DMS53 treated with DMSO at 0.1 percent for 48 hours (cell line): ENCODE data around the gene KDM2B.
A peak's percentile ranks its signal among the peaks of the same experiment; 100 is the strongest.
"Not testable (repeated sequence)": the region's sequence is repeated elsewhere in the genome, so short reads cannot be mapped to it uniquely, and the experiment has no call there.

ENCODE experiments used
- DNase-seq: peaks from one replicate; lab custom pipeline; 2025; ENCODE audit not compliant: unreplicated experiment; lab: John Stamatoyannopoulos, UW

The KDM2B gene

DNA sequence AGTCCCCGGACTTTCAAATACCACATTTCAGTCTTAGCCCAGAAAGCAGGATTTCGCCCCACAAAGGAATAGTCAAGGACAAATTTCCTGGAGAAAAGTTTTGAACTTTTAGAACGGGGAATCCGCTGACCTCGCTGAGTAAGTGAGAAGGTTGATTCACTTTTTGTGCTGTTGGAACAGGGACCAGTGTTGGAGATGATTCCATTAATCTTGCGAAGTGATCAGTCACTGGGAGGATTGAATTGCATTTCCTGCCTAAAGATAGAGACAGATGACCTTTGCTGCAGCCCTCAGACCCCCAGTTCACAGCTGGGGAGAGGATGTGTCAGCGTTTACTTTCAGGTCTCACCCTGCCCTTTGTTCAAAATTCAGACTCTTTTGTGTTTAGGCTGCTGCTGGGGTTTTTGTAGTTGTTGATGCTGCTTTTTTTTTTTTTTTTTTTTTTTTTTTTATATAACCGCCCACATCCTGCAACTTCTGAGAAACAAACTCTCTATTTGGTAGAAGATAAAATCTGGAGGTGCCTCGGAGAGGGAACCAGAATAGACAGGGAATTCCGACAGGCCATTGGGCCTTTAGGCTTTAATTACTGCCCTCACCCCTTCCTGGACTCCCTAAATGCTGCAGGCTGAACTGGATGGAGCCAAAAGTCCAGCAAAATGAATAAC, 9.8 kb upstream of the KDM2B start:
- DNase-seq = no peak

DNA sequence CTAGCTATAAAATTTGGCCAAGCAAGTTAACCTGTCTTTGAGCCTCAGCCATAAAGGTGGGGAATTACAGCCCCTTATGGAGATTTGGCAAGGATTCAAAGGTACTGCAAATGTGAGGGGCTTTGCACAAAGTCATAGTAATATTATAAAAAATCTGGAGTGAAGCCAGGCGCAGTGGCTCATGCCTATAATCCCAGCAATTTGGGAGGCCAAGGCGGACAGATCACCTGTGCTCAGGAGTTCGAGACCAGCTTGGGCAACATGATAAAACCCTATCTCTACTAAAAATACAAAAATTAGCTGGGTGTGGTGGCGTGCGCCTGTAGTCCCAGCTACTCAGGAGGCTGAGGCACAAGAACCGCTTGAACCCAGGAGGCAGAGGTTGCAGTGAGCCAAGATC, 4.1 kb upstream of the KDM2B start:
- not testable (repeated sequence) for DNase-seq

DNA sequence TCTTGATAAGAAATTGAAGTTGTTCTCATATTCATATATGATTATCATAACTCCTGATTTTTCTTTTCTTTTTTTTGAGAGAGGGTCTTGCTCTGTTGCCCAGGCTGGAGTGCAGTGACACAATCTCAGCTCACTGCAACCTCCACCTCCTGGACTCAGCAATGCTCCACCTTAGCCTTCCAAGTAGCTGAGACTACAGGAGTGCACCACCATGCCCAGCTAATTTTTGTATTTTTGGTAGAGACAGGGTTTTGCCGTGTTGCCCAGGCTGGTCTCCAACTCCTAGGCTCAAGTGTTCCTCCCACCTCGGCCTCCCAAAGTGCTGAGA, 2.5 kb upstream of the KDM2B start:
- DNase-seq = not testable (repeated sequence)

DNA sequence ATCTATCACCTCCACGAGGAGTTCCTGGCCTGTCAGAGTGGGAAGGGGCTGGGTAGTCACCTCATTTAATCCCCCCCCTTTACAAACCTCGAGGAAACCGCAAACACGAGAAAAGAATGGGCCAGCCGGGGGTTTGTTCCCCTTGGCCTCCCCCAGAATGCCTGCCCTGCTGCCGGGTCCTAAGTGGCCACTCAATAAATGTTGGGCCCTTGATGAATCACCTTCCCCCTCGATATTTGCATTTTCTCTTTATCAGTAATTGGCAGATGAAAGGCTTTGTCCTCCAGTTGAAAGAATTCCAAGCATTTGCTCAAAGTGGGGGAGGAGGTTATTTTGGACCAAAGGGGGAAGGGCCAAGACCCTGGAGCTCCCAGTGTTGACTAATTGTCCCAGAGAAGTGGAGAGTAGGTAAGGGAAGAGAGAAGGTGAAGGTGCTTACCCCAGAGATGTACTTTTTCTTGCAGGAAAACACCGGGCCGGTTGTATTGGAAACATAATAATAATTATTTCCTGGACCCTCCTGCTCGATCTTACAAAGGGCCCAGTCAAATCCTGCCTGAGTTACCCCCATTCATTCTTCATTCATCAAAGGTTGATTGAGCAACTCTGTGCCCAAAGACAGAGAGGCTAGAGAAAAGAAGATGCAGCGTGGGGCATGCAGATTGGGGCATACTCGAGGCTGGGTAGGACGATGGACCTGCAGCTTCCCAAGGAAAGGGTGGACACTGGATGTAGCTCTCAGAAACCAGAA, 1.9 kb upstream of the KDM2B start:
- DNase-seq = no peak

DNA sequence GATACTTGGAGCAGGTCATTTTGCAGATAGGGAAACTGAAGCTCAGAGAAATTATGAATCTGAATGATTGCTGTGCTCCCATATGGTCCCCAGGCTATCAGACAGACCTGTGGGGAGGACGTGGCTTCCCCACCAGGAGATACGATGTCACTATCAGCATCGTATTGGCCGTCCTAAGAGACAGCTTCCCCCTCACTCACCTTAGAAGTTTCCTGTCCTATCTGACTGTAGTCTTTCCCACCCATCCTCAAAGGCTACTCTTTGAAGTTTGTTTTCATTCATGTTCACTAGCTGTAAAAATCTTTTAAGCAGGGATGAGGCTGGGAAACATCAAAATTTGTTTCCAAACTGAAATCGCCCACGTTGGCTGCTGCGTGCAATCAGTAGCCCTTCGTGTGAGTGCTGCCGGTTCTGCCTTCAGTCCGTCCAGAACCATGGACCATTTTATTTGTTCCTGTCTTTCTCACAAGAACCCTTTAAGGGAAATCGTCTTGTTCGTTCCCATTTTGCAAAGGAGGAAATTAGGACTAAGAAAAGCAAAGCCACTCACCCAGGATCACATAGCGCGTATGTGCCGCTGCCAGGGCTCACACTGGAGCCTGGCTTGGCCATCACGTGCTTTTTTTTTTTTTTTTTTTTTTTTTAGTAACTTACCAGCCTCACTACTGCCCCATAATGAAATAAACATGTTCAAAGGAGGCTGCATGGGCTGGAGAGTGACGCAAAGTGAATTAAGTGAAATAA, 1.0 kb upstream of the KDM2B start:
- DNase-seq = no peak

DNA sequence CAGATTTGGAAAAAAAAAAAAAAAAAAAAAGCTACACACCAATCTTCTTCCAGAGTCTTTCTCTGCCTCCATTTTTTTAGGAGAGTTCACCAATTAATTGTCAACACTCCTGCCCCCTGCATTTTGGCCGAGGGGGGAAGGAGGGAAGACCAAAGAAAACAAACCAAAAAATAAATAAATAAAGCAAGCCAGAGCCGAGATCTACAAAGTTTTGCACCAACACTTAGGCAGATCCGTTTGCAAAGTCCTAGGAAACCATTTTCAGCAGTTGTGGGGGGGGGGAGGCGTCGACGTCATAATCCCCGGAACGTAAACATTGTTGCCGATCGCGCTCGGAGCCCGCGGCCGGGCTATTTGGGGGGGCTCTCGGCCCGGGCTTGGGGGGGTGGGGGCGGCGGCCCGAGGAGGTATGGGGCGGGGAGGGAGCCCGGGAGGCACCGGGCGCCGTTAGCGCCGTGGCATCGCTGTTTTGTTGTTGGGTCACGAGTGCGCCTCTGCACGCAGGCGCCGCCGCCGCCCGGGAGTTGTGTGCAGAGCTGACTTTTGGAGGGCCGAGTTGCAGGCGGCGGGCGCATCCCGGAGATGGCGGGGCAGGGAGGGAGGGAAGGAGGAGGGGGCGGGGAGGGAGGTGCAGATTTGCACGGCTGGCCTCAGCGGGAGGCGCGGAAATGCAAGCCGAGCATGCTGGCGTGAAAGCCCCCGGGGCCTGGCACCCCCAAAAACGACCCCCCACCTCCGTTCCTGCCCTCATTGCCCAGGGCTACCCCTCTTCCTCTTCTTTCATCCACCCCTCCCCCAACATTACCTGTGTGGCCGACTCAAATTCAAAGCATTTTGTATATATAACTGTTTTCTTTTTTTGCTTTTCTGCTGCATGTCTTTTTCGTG, 598 bp downstream of the KDM2B start:
- DNase-seq = peak; percentile 42

DNA sequence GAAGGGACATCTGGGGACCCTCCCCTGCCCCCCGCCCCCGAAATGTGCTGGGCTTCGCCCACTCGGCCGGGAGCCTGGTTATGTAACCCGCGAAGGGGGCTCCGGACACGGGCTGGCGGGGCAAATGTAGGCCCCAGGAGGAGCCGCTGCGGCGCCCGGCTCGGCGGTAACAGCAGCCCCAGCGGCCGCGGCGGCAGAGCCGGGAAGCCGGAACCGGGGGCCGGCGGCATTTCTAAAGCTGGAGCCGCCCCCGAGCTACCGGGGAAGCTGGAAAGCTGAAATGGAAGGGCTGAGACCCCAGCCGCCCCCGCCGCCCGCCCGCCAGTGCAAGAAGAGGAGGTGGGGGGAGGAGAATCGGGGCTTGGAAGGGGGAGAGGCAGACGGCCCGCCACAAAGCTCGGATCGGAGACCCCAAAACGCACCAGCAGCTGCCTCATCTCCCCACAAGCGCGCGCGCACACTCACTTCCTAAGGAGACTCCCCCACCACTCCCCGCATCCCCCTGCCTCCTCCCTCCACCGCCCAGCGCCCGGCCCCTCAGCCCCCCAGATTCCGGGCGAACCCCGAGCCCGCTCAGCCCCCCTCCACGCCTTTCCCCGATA, 1.5 kb downstream of the KDM2B start:
- no peak for DNase-seq

DNA sequence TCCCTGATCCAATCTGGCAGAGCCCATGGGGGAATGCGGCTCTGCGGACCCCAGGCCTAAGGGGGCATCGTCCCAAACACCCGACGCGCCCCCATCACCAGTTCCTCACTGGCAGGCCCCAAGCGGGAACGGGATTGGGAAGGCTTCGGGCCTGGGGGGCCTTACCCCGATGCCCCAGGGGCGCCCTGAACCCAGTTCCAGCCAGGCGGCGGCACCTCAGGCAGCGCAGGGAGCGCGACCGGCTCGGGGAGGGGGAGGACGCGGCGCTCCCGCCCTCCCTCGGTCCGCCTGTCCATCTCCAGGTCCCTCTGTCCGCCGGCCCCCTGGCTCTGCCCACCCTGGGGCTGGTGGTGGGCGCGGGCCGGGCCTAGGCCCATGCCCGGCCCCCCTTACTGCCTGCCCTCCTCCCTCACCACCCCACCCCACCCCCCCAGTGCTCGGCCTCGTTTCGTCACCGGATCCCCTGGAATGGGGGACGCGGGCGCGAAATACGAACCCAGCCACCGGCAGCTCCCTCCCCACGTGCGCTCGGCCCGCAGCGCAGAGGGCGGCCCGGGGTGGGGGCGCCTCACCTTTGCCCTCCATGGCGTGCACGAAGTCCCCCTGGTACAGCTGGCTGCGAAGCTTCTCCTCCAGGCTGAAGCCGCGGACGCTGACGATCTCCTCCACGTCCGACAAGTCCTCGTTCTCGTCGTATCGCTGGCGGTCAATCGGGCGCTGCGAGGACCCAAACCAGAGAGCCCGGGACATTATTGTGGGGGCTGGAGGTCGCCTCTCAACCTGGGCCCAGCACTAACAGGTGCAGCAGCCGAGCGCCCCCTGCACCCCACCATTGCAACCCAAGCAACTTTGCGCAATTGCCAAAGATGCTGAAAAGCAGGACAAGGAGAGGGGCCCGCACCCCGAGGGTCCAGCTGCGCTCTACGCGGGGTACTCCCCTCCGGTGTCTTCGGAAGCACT, 2.3 kb downstream of the KDM2B start:
- no peak for DNase-seq

DNA sequence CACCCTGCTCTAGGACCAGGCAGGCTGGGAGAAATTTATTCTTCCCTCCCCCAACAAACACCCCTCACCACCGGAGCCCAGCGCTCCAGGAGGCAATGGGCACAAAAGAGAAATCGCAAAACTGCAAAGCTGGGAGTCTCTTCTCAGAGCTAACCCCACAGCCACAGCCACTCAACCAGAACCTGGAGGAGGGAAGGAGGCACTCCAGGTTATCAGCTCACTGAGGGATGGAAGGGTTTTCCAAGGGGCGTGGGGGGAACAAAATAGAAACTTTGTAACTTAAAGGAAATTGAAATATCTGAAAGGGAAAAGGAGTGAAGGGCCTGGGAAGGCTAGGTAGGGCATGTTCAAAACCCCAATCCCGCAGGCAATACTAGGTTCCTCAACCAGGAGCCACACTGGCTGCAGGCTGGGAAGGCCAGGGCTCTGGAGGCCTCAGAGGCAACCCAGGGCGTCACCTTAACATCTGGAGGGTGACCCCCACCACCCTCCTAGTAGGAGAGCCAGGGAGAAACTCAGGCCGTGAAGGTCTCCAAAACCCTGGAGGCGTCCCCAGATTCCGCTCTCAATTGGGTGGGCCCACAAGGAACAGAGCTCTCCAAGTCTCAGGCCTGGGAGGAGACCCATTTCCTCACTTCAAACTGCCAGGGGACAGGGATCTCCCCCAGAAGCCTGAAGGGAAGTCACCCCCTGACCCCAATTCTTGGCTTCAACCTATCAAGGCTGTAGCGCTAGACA, 3.2 kb downstream of the KDM2B start:
- no peak for DNase-seq

DNA sequence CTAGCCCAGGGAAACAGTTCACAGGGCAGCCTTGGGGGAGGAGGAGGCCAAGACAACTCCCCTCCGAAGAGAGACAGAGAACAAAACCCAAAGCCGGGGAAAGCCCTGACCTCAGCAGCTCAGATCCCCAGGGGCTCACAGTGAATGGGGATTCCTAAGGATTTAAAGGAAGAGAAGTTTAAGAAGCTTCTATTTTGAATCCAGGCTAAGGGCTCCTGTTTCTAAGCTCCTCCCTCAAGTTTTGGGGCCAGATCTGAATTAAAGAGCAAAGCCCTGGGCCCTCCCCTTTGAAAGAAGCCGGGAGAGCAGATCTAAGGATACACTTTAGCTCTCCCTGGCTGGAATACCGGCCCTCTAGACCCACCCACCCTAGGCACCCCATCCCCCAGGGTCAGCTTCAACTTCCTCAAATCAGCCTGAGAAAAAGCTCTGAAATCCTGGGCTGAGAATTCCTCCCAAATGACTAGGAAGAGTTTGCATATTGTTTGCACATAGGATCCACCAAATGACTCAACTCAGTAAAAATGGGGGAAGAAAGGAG, 3.9 kb downstream of the KDM2B start:
- no peak for DNase-seq

DNA sequence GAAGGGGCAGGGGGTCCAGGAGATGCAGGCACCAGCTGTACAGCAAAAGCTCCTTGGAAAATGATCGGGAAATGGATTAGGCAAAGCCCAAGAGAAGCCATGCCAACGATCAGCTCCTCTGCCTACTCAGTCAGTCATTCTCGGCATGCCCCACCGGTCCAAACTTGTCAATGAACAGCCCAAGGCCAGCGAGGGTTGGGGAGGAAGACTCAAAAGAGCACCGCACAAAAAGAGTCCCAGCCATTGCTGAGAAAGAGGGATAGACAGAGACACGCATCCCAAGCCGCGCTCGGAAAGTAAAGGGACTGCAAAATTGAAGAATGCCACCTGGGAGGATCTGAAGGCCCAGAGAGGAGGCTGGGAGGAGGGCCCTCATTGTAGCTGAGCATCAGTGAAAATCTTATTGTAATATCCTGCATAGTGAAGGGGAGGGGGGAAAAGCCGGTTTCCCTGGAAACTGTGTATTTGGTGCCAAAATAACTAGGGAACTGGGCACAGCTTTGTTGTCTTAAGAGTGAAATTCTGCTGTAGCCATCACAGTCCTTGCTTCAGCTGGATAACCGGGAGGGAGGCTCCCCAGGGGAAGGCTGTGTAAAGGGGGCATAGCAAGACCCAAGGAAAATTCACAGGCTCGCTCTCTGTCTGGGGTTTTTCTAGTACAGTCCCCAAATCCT, 4.7 kb downstream of the KDM2B start:
- DNase-seq = no peak

DNA sequence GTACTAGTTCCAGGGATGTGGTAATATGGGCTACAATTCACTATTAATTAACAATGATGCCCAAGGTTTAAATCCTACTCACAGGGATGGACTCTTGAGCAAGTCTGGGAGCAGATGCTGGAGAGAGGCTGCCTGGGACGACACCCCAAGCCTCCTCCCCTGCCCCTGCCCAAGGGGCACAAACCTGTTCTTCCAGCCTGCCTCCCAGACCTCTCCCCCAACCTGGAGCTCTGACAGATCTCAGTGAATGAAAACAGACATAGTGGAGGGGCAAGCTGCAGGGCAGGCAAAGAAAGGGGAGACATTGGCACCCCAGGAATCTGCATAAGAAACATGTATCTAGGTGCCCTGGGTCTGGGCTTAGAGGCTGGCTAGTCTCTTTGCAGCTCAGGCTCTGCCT, 5.8 kb downstream of the KDM2B start:
- DNase-seq = no peak

DNA sequence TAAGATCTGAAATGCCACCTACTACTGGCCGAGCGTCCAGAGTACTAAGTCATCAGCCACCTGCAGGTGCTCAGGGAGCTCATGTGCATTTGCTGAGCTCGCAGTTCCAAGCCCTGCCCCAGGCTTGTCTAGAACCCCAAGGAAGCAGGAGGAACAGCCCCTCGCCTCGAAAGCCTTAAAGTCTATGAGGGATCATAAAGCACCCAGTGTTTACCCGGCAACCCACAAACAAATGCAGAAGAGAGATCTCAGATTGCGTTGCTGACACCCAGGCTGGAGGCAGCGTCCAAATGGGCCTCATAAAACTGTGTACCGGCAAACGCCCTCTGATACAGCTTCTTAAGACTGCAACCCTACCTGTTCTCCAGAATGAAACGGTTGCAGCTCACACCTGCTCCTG, 6.8 kb downstream of the KDM2B start:
- DNase-seq = no peak

DNA sequence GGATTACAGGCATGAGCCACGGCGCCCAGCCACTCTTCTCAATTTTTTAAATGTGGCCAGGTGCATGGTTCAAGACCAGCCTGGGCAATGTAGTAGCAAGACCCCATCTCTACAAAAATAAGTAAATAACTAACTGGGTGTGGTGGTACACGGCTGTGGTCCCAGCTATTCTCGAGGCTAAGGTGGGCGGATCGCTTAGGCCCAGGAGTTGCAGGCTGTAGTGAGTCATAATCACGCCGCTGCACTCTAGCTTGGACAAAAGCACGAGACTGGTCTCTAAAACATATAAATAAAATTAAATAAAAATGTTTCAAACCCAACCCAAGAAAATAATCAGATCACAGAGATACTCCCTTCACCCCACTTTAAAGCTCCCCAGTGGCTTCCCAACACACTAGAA, 8.9 kb downstream of the KDM2B start:
- no peak for DNase-seq

DNA sequence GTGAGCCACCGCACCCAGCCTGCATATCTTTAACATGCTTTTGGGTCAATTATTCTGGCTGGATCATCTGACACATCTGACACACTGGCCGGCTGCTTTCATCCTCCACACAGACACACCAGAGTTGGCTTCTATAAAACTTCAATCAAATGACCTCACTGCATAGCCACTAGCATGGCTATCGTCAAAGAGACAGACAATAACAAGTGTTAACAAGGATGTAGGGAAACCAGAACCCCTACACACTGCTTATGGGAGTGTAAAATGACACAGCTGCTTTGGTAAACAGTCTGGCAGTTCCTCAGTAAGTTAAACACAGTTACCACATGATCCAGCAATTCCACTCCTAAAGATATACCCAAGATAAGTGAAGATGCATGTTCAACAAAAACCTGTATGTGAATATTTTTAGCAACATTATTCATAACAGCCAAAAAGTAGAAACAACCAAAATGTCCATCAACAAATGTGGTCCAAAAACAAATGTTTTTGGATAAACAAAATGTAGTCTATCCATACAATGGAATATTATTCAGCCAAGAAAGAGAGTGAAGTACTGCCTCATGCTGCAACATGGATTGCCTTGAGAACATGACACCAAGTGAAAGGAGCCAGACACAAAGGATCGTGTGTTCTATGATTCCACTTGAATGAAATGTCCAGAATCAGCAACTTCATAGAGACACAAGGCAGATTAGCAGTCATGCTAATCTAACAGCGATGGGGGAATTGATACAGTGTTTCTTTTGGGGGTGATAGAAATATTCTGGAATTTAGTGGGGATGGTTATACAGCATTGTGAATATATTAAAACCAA, 10.1 kb downstream of the KDM2B start:
- DNase-seq = no peak

DNA sequence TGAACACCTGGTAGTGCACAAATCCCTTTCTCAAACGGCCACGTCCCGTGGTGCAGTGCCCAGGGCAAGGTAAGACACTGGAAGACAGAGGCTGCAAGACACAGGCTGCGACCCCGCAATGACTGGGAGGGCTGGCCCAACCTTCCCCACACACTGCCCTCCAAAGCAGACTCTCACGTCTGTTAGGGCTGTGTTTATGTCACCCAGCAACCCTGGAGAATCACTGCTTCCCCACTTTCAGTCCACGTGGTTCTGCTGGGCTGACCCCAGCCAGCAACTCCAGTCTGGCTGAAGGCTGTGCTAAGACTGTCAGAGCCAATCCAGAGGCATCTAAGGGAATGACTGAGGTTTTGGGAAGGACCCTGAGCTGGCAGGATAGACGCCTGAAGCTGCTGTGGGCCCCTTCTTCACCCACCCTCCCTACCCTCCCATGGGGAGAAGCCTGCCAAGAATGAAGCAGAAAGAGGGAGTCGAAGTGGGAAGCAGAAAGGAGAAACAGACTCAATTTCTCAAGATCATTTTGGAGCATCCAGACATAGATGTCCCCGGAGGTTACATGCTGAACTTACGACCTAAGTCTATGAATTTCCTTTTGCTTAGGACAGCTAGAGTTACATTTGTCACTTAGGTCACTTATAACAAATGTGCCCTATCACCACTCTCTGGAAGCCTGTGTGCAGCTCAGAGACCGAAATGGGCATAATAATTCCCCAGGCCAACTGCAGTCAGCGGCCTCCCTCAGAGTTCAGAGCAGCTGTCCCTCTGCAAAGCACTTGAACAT, 11.7 kb downstream of the KDM2B start:
- DNase-seq = no peak

DNA sequence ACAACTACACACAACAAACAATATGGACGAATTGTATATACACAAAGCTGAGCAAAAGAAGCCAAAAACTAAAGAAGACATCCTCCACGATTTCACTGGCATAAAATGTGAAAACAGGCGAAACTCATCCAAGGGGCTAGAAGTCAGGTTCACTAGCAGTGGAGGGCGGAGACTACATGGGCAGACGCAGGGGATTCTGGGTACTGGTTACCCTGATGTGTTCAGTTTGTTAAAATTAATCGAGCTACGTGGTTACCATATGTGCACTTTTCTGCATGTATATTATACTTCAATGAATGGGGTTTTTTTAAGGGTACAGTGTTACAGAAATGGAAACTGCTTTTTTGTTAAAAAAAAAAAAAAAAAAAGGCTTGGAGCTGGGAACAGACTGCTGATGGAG, 12.3 kb downstream of the KDM2B start:
- DNase-seq = no peak
